GM18873 (cell line): ENCODE data around the gene PINK1.

ENCODE experiments used
- ATAC-seq: cut with Tn5 transposase; IDR thresholded peaks from one replicate; pipeline ENCODE4 v1.9.1; 2021; ENCODE audit warnings: mild to moderate bottlenecking, moderate library complexity, moderate number of reproducible peaks; ENCODE audit not compliant: unreplicated experiment, low FRiP score

Gene PINK1

GRCh38 chr1:20609541-20609940 is 23.7 kb upstream of the PINK1 start:
- ATAC-seq = no peak

- ATAC-seq = no peak
These were observed 22.3 kb upstream of the PINK1 start for GRCh38 chr1:20610970-20611369.

- no peak for ATAC-seq
These were observed 21.6 kb upstream of the PINK1 start for GRCh38 chr1:20611652-20612051.

- no peak for ATAC-seq
These were observed 21.0 kb upstream of the PINK1 start for GRCh38 chr1:20612221-20612746.

GRCh38 chr1:20614131-20614579 is 19.1 kb upstream of the PINK1 start:
- ATAC-seq = no peak

- ATAC-seq = no peak
These were observed 17.1 kb upstream of the PINK1 start for GRCh38 chr1:20615946-20616846.

GRCh38 chr1:20616847-20617487 is 16.3 kb upstream of the PINK1 start:
- no peak for ATAC-seq

GRCh38 chr1:20618550-20618949 is 14.7 kb upstream of the PINK1 start:
- ATAC-seq = no peak

GRCh38 chr1:20619999-20620398 is 13.3 kb upstream of the PINK1 start:
- ATAC-seq = no peak

GRCh38 chr1:20621012-20621411 is 12.2 kb upstream of the PINK1 start:
- no peak for ATAC-seq

GRCh38 chr1:20624709-20625108 is 8.5 kb upstream of the PINK1 start:
- ATAC-seq = no peak

- ATAC-seq = no peak
These were observed 7.8 kb upstream of the PINK1 start for GRCh38 chr1:20625176-20626097.

GRCh38 chr1:20626098-20626427 is 7.2 kb upstream of the PINK1 start:
- ATAC-seq = no peak

GRCh38 chr1:20626524-20626923 is 6.7 kb upstream of the PINK1 start:
- no peak for ATAC-seq

- no peak for ATAC-seq
These were observed 2.5 kb upstream of the PINK1 start for GRCh38 chr1:20630729-20631128.

GRCh38 chr1:20632386-20632785 is 872 bp upstream of the PINK1 start:
- no peak for ATAC-seq

- no peak for ATAC-seq
These were observed 871 bp downstream of the PINK1 start for GRCh38 chr1:20634065-20634593.

GRCh38 chr1:20634594-20635084 is 1.4 kb downstream of the PINK1 start:
- no peak for ATAC-seq

GRCh38 chr1:20636785-20637347 is 3.6 kb downstream of the PINK1 start:
- ATAC-seq = no peak

- no peak for ATAC-seq
These were observed 6.9 kb downstream of the PINK1 start for GRCh38 chr1:20640183-20640597.
